BLaER1 (cell line): ENCODE data around the gene ARIH2.

Experiments
- H3K27ac ChIP-seq: shearing (Covaris generic); formaldehyde crosslinking; 2 replicates; pipeline ENCODE4 v1.8.1; 2022
- H3K27me3 ChIP-seq: shearing (Covaris generic); formaldehyde crosslinking; 2 replicates; pipeline ENCODE4 v1.8.1; 2022
- H3K36me3 ChIP-seq: shearing (Covaris generic); formaldehyde crosslinking; 2 replicates; pipeline ENCODE4 v1.8.1; 2022
- H3K4me1 ChIP-seq: shearing (Covaris generic); formaldehyde crosslinking; 2 replicates; pipeline ENCODE4 v1.8.1; 2022
- H3K4me2 ChIP-seq: shearing (Covaris generic); formaldehyde crosslinking; 2 replicates; pipeline ENCODE4 v1.8.1; 2022
- H3K4me3 ChIP-seq: shearing (Covaris generic); formaldehyde crosslinking; 2 replicates; pipeline ENCODE4 v1.8.1; 2022
- H3K9ac ChIP-seq: shearing (Covaris generic); formaldehyde crosslinking; 2 replicates; pipeline ENCODE4 v1.8.1; 2022
- H3K9me3 ChIP-seq: shearing (Covaris generic); formaldehyde crosslinking; 2 replicates; pipeline ENCODE4 v1.8.1; 2022
- H4K20me1 ChIP-seq: shearing (Covaris generic); formaldehyde crosslinking; 2 replicates; pipeline ENCODE4 v1.8.1; 2022
- Cebpa-rat ChIP-seq: shearing (Covaris generic); IDR thresholded peaks from 2 replicates; pipeline ENCODE4 v1.8.1; 2022

Gene ARIH2

DNA sequence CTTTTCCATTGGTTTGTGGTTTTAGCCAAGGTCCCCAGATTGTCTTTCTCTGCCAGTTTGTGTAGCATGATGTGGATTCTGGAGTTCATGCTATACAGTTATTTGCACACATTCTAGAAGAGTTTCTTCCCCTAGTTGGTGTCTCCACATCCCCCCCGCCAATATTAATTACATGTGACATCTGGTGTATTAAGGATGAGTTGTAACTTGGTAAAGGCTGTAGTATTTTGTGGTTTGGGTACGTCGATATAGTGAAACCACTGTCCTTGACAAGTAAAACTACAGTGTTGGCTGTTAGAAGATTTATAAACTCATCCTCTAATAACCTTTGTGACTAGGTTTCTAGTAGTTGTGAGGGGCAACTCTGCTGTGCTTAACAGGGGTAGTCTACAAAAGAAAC, 47.7 kb downstream of the ARIH2 start:
- Histone ChIP-seq H3K4me3 (no peak overlapping the region), H3K27me3 (no peaks in the 10 kb centered on the region), H3K4me2 (no peak overlapping the region), H3K36me3 (peaks cover 95% of the 10 kb centered on the region), H3K27ac (peak overlapping the region; percentile 1; the same call in 1 of the 2 replicates), H3K9ac (no peak overlapping the region), H3K4me1 (peaks cover 24% of the 10 kb centered on the region), H3K9me3 (no peaks in the 10 kb centered on the region), H4K20me1 (peaks cover 27% of the 10 kb centered on the region)
- TF ChIP-seq Cebpa-rat, result no peak

DNA sequence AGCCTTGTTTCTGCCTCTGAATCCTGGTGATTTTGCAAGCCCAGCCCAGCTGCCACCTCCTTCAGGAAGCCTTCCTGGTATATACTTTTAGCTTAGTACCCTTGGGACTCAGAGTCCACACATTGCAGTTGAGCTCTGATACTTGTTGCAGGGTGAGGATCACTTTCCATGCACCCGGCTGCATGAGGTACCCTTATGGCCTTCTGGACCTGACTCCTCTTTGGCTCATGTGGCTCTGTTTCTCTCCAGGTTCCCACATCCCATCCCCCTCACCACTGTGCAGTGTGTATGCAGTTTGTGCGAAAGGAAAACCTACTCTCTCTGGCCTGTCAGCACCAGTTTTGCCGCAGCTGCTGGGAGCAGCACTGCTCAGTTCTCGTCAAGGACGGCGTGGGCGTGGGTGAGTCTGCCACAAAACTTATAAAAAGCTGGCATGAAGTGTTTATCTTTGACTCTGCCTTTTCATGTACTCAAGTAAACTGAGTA, 48.3 kb downstream of the ARIH2 start:
- Histone ChIP-seq H3K27ac (peak overlapping the region; percentile 1; the same call in 1 of the 2 replicates), H3K4me3 (no peak overlapping the region), H3K4me2 (no peak overlapping the region), H3K4me1 (peaks cover 18% of the 10 kb centered on the region), H3K9me3 (no peaks in the 10 kb centered on the region), H3K36me3 (peaks cover 99% of the 10 kb centered on the region), H3K9ac (no peak overlapping the region), H3K27me3 (no peaks in the 10 kb centered on the region), H4K20me1 (peaks cover 21% of the 10 kb centered on the region)
- TF ChIP-seq Cebpa-rat, result no peak

DNA sequence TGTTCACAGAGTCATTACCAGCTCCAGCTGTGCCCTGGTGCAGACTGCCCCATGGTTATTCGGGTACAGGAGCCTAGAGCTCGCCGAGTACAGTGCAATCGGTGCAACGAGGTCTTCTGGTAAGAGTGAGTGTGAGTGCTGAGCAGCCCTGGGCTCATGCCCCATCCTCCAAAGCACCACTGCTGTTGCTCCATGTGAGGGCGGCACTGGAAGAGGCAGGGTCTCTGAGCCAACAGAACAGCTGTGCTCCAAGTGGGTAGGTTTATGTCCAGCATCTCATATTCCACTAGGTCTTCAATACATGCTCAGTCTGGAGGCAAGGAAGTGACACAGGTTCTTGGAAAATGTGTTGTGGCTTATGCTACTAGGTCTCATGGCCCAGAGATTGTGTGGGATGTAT, 51.9 kb downstream of the ARIH2 start:
- no peak overlapping the region for H3K9ac ChIP-seq
- H4K20me1 ChIP-seq, result peaks cover 23% of the 10 kb centered on the region; the same call in 1 of the 2 replicates
- peaks cover 99% of the 10 kb centered on the region for H3K36me3 ChIP-seq
- no peak overlapping the region for H3K4me3 ChIP-seq
- no peak overlapping the region for H3K27ac ChIP-seq
- no peaks in the 10 kb centered on the region for H3K27me3 ChIP-seq
- TF ChIP-seq Cebpa-rat, result no peak
- peaks cover 11% of the 10 kb centered on the region; the same call in 1 of the 2 replicates for H3K4me1 ChIP-seq
- H3K4me2 ChIP-seq, result no peak overlapping the region
- H3K9me3 ChIP-seq, result no peaks in the 10 kb centered on the region

DNA sequence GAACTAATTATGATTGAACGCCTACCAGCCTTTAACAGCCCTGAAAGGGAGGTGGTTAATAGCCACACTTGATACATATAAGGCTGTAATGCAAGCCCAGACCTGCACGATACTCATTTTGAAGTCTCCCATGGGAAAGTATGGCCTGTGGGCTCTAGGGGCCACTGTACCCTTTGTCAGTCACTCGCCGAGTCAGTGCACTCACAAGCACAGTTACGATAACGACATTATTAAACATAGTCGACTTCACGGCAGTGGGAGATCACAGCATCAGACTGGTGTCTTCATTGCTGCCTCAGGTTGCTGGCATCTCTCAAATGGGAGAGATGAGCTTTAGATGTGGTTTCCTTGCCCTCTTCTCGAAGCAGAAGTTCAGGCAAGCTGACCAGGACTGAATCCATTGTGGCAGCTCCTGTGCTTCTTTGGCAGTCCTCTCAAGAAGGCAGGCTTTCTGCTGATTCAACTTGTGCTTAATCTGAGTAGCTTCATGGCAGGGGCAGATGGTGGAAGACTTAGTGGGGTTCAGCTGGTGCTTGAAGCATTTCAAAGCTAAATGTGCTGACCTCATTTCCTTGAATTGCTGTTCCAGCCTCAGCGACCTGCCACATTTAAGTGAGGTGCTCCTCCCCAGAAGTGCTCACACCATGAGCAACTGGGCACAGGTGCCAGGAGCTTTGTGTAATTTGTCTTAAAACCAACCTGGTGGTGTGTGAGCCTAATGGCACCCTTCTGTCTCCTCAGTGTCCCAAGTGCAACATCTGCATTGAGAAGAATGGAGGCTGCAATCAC, 55.6 kb downstream of the ARIH2 start:
- Histone ChIP-seq H4K20me1 (peaks cover 10% of the 10 kb centered on the region; the same call in 1 of the 2 replicates), H3K9ac (no peak overlapping the region), H3K27me3 (no peaks in the 10 kb centered on the region), H3K4me1 (no peaks in the 10 kb centered on the region), H3K36me3 (peaks cover 99% of the 10 kb centered on the region), H3K27ac (no peak overlapping the region), H3K4me2 (no peak overlapping the region), H3K4me3 (no peak overlapping the region), H3K9me3 (no peaks in the 10 kb centered on the region)
- TF ChIP-seq Cebpa-rat, result no peak

DNA sequence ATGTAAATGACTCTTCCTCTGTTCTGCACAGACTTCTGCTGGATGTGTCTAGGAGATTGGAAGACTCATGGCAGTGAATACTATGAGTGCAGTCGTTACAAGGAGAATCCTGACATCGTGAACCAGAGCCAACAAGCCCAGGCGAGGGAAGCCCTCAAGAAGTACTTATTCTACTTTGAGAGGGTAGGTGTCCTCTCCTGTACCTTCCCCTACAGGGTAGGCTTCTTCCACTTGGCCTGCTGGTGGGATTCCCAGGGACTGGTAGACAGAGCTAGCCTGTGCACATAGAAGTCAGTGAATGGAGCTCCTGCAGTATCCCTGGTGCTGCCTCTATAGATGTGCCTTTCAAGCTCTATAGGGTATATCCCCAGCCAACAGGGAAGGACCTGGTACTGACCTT, 60.8 kb downstream of the ARIH2 start:
- Histone ChIP-seq H3K4me2 (no peak overlapping the region), H3K36me3 (peaks cover 99% of the 10 kb centered on the region)

DNA sequence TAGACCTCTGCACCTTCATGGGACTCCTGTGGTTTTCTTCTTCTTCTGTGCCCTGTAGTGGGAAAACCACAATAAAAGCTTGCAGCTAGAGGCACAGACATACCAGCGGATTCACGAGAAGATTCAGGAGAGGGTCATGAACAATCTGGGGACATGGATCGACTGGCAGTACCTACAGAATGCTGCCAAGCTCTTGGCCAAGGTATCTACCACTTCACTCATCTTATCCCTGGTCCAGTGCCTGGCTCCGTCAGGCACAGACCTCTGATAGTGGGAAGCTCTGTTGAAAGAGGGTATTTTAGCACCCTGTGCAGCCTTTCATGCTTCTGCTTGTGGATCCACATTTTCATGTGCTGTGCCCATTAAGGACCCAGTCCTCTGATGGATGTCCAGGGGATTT, 61.7 kb downstream of the ARIH2 start:
- Histone ChIP-seq H3K9me3 (no peaks in the 10 kb centered on the region), H3K27me3 (no peaks in the 10 kb centered on the region), H3K27ac (no peak overlapping the region), H4K20me1 (peaks cover 16% of the 10 kb centered on the region; the same call in 1 of the 2 replicates), H3K9ac (no peak overlapping the region), H3K4me1 (no peaks in the 10 kb centered on the region), H3K4me3 (no peak overlapping the region), H3K36me3 (peaks cover 99% of the 10 kb centered on the region), H3K4me2 (no peak overlapping the region)
- TF ChIP-seq Cebpa-rat, result no peak

More for the DNA sequence above, 60.8 kb downstream of the ARIH2 start:
- Histone ChIP-seq H3K9ac (no peak overlapping the region), H3K27ac (no peak overlapping the region), H3K4me1 (no peaks in the 10 kb centered on the region), H3K9me3 (no peaks in the 10 kb centered on the region), H3K27me3 (no peaks in the 10 kb centered on the region), H4K20me1 (peaks cover 19% of the 10 kb centered on the region), H3K4me3 (no peak overlapping the region)
- TF ChIP-seq Cebpa-rat, result no peak

DNA sequence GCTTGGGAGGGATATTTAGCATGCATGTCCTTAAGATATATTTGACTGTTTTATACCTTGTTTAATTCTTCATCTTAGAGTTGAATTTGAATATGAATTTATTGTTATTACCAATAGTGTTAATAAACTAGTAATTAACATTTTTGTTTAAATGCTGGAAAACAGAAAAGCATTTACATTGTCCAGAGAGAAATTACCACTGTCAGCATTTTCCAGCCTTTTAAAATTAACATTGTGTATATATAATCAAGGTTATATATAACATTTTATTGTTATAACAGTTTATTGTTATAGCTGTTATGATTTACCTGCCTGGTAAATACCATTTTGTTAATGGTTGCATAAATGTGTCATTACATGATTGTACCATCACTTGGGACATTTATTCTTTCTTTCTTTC, 63.4 kb downstream of the ARIH2 start:
- TF ChIP-seq Cebpa-rat, result no peak

DNA sequence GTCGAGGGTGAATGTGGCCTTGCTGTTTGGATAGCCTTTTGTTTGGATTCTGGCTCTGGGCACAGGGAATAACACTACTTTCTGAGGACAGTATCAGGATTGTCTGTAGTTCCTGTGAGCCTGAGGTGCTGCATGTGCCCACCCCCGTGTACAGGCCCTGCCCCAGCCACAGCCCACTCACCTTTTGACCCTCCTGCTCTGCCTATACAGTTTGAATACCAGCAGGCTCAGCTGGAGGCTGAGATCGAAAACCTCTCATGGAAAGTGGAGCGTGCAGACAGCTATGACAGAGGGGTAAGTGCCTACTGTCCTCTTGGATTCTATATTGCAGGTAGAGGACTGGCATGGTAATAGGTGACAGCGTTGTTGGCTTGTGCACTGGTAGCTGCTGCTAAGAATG, 64.0 kb downstream of the ARIH2 start:
- H3K4me2 ChIP-seq, result no peak overlapping the region
- H3K9me3 ChIP-seq, result no peaks in the 10 kb centered on the region
- H3K9ac ChIP-seq, result no peak overlapping the region
- H3K27ac ChIP-seq, result no peak overlapping the region
- H3K4me3 ChIP-seq, result no peak overlapping the region
- H3K4me1 ChIP-seq, result no peaks in the 10 kb centered on the region
- H3K27me3 ChIP-seq, result no peaks in the 10 kb centered on the region
- H4K20me1 ChIP-seq, result peaks cover 16% of the 10 kb centered on the region
- peaks cover 94% of the 10 kb centered on the region for H3K36me3 ChIP-seq
- TF ChIP-seq Cebpa-rat, result no peak

More for the DNA sequence above, 63.4 kb downstream of the ARIH2 start:
- H3K4me1 ChIP-seq, result no peaks in the 10 kb centered on the region
- H3K27me3 ChIP-seq, result no peaks in the 10 kb centered on the region
- peaks cover 16% of the 10 kb centered on the region for H4K20me1 ChIP-seq
- no peak overlapping the region for H3K9ac ChIP-seq
- H3K27ac ChIP-seq, result no peak overlapping the region
- no peaks in the 10 kb centered on the region for H3K9me3 ChIP-seq
- peaks cover 99% of the 10 kb centered on the region for H3K36me3 ChIP-seq
- no peak overlapping the region for H3K4me3 ChIP-seq
- H3K4me2 ChIP-seq, result no peak overlapping the region

DNA sequence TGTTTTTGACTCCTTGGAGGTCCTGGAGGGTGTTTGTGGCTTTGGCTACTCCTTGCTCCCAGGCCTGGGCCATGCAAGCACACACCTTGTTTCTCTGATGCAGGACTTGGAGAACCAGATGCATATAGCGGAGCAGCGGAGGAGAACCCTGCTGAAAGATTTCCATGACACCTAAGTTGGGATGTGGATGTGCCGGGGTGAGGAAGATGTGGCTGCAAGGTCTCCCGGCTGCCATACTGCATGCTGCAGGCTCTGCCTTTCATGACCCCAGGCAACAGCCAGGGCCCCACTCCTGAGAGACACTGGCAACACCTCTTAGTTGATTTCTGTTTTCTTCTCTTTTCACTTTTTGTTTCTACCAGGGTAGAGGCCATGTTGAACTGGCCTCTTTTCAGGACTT, 64.5 kb downstream of the ARIH2 start:
- peaks cover 2% of the 10 kb centered on the region for H3K4me1 ChIP-seq
- H3K36me3 ChIP-seq, result peaks cover 90% of the 10 kb centered on the region
- TF ChIP-seq Cebpa-rat, result no peak
- H3K9me3 ChIP-seq, result no peaks in the 10 kb centered on the region
- peaks cover 16% of the 10 kb centered on the region for H4K20me1 ChIP-seq
- H3K27ac ChIP-seq, result no peak overlapping the region
- no peaks in the 10 kb centered on the region for H3K27me3 ChIP-seq
- H3K4me2 ChIP-seq, result no peak overlapping the region
- H3K4me3 ChIP-seq, result no peak overlapping the region
- no peak overlapping the region for H3K9ac ChIP-seq

DNA sequence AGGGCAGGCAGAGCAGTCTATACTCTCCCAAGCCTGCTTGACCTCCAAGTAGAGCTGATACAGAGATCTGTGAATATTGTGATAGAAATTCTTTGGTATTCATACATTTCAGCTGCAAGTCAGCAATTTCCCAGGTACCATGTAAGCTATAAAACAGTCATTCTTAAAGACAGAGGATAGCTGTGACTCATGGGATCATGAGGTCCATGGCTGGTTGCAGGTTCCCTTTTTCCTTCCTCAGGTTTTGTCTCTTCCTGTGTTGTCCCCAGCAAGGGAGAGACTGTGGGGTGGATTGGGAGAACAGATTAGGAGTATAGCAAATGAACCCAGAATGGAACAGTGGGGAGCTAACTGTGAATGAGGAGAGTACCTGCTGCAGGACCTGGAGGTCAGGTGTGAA, 66.0 kb downstream of the ARIH2 start:
- Histone ChIP-seq H3K9ac (no peak overlapping the region), H3K36me3 (peaks cover 75% of the 10 kb centered on the region), H3K4me1 (peaks cover 17% of the 10 kb centered on the region), H3K27me3 (peaks cover 8% of the 10 kb centered on the region; the same call in 1 of the 2 replicates), H3K4me3 (no peak overlapping the region), H3K27ac (no peak overlapping the region), H4K20me1 (peaks cover 16% of the 10 kb centered on the region), H3K9me3 (no peaks in the 10 kb centered on the region), H3K4me2 (no peak overlapping the region)
- TF ChIP-seq Cebpa-rat, result no peak
